GM12878 (cell line): ENCODE measurements around the gene LDLRAP1. TPM values are rescaled to one million over a fixed set of nuclear protein-coding genes. Genes with fewer than 3 reads are reported as not detected.

Experiments
- ATAC-seq: fragments of 200-7000 bp; cut with Tn5 transposase; 3 replicates; pipeline ENCODE4 v1.9.1; 2020; ENCODE audit warnings: mild to moderate bottlenecking, moderate library complexity
- BruUV-seq: library from RNA; stranded (reverse); fragments of 400-500 nt; replicated peaks from 2 replicates; lab custom pipeline; 2021; lab: Mats Ljungman, UMichigan
- CTCF ChIA-PET: fragments of 300-600 bp; sonication (Branson Sonifier 250); formaldehyde crosslinking; extraction: SDS; loops from one replicate; lab custom pipeline; 2021; ENCODE audit warnings: inconsistent platforms; lab: Yijun Ruan, JAX
- POLR2A ChIA-PET: fragments of 350-600 bp; formaldehyde crosslinking; extraction: SDS; loops from one replicate; lab custom pipeline; 2021; ENCODE audit warnings: inconsistent platforms; lab: Charles Lee
- RAD21 ChIA-PET: fragments of 300-600 bp; sonication (Branson Sonifier 250); formaldehyde crosslinking; loops from one replicate; lab custom pipeline; 2023; ENCODE audit warnings: antibody characterized with exemption; ENCODE audit not compliant: unreplicated experiment; lab: Charles Lee
- SMC1A ChIA-PET: fragments of 300-600 bp; sonication (Branson Sonifier 250); formaldehyde crosslinking; loops from one replicate; lab custom pipeline; 2023; ENCODE audit not compliant: unreplicated experiment, uncharacterized antibody; lab: Charles Lee
- DNase-seq: peaks from one replicate; pipeline ENCODE4 v3.0.0-alpha.2; 2011; ENCODE audit warnings: low read depth, low spot score
- FAIRE-seq: peaks from 3 replicates; lab custom pipeline; 2011; peaks lifted over from hg19 to GRCh38; lab: Jason Lieb, UNC
- H2AFZ ChIP-seq: 2 replicates; pipeline ENCODE4 v1.6.0; 2011; ENCODE audit warnings: low read depth, low read length, control low read depth; ENCODE audit not compliant: control insufficient read depth
- H3K27ac ChIP-seq: 2 replicates; pipeline ENCODE4 v1.5.1; 2011; ENCODE audit warnings: control low read depth; ENCODE audit not compliant: control insufficient read depth, insufficient read depth
- H3K27me3 ChIP-seq, 2 experiments: replicated peaks in 1 of 2; 2 replicates each; pipeline versions ENCODE4 v1.6.0 to v1.6.1; 2011; ENCODE audit warnings: low read length in 1 of 2; ENCODE audit not compliant: control insufficient read depth in 2 of 2, insufficient read depth in 2 of 2
- H3K36me3 ChIP-seq, 2 experiments: 2 replicates each; pipeline ENCODE4 v1.5.1; 2011; ENCODE audit warnings: low read length in 1 of 2; ENCODE audit not compliant: control insufficient read depth in 2 of 2, insufficient read depth in 2 of 2
- H3K4me1 ChIP-seq: 2 replicates; pipeline ENCODE4 v1.6.1; 2011; ENCODE audit warnings: mild to moderate bottlenecking, low read length, moderate library complexity, mixed read lengths; ENCODE audit not compliant: control insufficient read depth, insufficient read depth
- H3K4me2 ChIP-seq: 2 replicates; pipeline ENCODE4 v1.6.0; 2011; ENCODE audit warnings: control low read depth; ENCODE audit not compliant: control insufficient read depth, insufficient read depth
- H3K4me3 ChIP-seq: fragments of 200-600 bp; sonication (generic); 2 replicates; pipeline ENCODE4 v1.5.1; 2016
- H3K79me2 ChIP-seq: 2 replicates; pipeline ENCODE4 v1.6.0; 2011; ENCODE audit warnings: low read length; ENCODE audit not compliant: control insufficient read depth, insufficient read depth
- H3K9ac ChIP-seq: 2 replicates; pipeline ENCODE4 v1.8.0; 2011; ENCODE audit warnings: low read length, control low read depth, mixed read lengths; ENCODE audit not compliant: control insufficient read depth, insufficient read depth
- H3K9me3 ChIP-seq: replicated peaks from 3 replicates; pipeline ENCODE4 v1.5.1; 2011; ENCODE audit warnings: mild to moderate bottlenecking, low read length; ENCODE audit not compliant: control insufficient read depth, insufficient read depth
- H4K20me1 ChIP-seq: 2 replicates; pipeline ENCODE4 v1.6.0; 2011; ENCODE audit not compliant: control insufficient read depth, insufficient read depth
- ESRRA ChIP-seq: IDR thresholded peaks from 2 replicates; pipeline ENCODE4 v1.6.1; 2012; ENCODE audit warnings: mild to moderate bottlenecking, low read length, improper control_type of control experiment
- GATAD2B ChIP-seq: fragments of 450-650 bp; conservative IDR thresholded peaks from 2 replicates; pipeline ENCODE4 v1.6.1; 2017; ENCODE audit warnings: low read depth, mild to moderate bottlenecking, moderate library complexity
- TCF3 ChIP-seq: IDR thresholded peaks from 2 replicates; pipeline ENCODE4 v1.6.1; 2012; ENCODE audit warnings: low read depth, mild to moderate bottlenecking, low read length, borderline replicate concordance; ENCODE audit not compliant: insufficient read depth
- WGBS: methylation state at CpG from one replicate; pipeline ENCODE4 v1.1.6; 2016; ENCODE audit warnings: low lambda C conversion rate; ENCODE audit not compliant: insufficient replicate concordance, insufficient coverage; ENCODE audit errors: missing lambda C conversion rate; 5-methylcytosine and 5-hydroxymethylcytosine counted together
- in situ Hi-C: fragments of 300-500 bp; cut with MboI; formaldehyde crosslinking; loops from 9 replicates; pipeline ENCODE4 v1.14.3; 2018; ENCODE audit warnings: mixed read lengths
- intact Hi-C: fragments of 100-400 bp; cut with micrococcal nuclease; formaldehyde crosslinking; loops from one replicate; pipeline ENCODE4 v1.14.2; 2022; ENCODE audit not compliant: unreplicated experiment
- polyA plus RNA-seq, 11 experiments: library from polyadenylated mRNA; depleted of rRNA in 4 of 11; unstranded in 6 of 11; stranded (reverse) in 5 of 11; fragments of >200 nt; fragmentation: Nextera tagmentation in 4 of 11; fragmentation: Illumina TruSeq in 1 of 11; extraction: Ambion mirVana in 4 of 11; extraction: Trizol in 1 of 11; gene quantifications; 1 replicate in 1 of 11; 2 replicates in 10 of 11; pipeline versions ENCODE4 v1.2.1 to v1.2.3, GENCODE V29; 2011 to 2016; ENCODE audit warnings: inconsistent platforms in 2 of 11, missing spikeins in 2 of 11, low read depth in 1 of 11
- total RNA-seq, 4 experiments: library from RNA; depleted of rRNA in 3 of 4; stranded (reverse); fragments of >200 nt in 3 of 4; fragmentation: Illumina TruSeq in 1 of 4; extraction: Trizol in 1 of 4; gene quantifications; 2 replicates each; pipeline versions ENCODE4 v1.2.1 to v1.2.3, GENCODE V29; 2013 to 2021

LDLRAP1 gene
- total and polyA plus RNA-seq, 10 of the 15 experiments (the other 5 are each of a cell fraction or from before 2014, with no cell fraction given) = 0.43 to 37.6 (median 22.0) TPM

GRCh38 chr1:25536124-25536523 lies 7.3 kb upstream of the LDLRAP1 start:
- no peaks in the 10 kb centered on the region for H3K36me3 ChIP-seq
- CTCF ChIA-PET = interaction anchor here (1.6 to 3.7 kb wide), 2 partner anchors 259 to 273 kb away, joined by 3 to 11 read pairs; no protein-coding TSS in a partner anchor
- H3K27ac ChIP-seq = no peak overlapping the region
- intact Hi-C loops = no loop called here
- RAD21 ChIA-PET = no interaction called here
- in situ Hi-C loops = no loop called here
- H3K9ac ChIP-seq = no peak overlapping the region
- no peak overlapping the region for H3K4me3 ChIP-seq
- no peaks in the 10 kb centered on the region for H3K4me1 ChIP-seq
- BruUV-seq = no TSS peak
- WGBS = 30% methylated on average over 3 of the region's 3 CpGs
- H3K79me2 ChIP-seq = no peaks in the 10 kb centered on the region
- TF ChIP-seq GATAD2B (no peak), ESRRA (no peak)
- TF ChIP-seq, all 136 proteins: peak for 0
- Histone ChIP-seq H3K9me3 (no peaks in the 10 kb centered on the region), H3K27me3 (peaks cover 1 to 2% of the 10 kb centered on the region in 2 experiments; a peak in 2 of 4 replicates), H4K20me1 (no peaks in the 10 kb centered on the region), H2AFZ (no peak overlapping the region), H3K4me2 (no peak overlapping the region)
- ATAC-seq (no peak), DNase-seq (no peak), FAIRE-seq (no peak)
- SMC1A ChIA-PET = no interaction called here
- POLR2A ChIA-PET = no interaction called here

DNA sequence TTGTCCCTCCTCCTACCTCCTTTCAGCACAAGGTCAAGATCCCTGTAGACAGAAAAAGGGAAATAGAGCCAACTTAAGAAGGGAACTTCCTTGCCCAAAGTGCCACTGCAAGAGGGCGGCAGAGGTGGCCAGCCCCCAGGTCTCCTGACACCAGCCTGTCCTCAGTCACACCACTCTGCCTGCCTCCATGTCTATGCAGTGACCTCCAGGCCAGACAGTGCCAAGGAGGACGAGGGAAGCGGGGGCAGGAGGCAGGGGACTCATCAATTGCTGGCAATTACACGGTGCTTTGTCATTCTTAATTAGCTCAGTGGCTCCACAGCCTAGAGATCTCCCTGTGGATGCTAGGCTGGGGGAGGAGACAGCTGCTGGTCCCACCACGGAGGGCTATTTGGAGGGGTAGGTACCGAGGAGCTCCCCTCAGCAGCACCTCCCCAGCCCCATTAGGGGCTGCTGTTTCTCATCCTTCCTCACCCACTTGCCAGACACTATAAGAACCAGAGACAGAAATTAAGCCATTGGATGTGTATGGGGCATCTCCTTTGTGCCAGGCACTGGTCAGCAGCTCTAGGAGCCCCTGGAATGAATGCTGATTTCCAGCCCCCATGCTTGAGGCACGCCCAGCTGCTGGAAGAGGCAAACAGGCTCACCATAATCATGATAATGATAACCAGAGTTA lies 6.1 kb upstream of the LDLRAP1 start:
- no peaks in the 10 kb centered on the region for H3K9me3 ChIP-seq
- ChIA-PET CTCF (interaction anchor here (0.7 to 1.9 kb wide), 6 partner anchors 10 to 258 kb away, joined by 3 to 6 read pairs (median 4); no protein-coding TSS in a partner anchor), RAD21 (no interaction called here)
- DNase-seq = no peak
- no peak for TF ChIP-seq TCF3
- TF ChIP-seq, all 136 proteins: peak for 0
- 25% methylated on average over 7 of the region's 7 CpGs for WGBS
- POLR2A ChIA-PET = no interaction called here
- Histone ChIP-seq H3K27me3 (peaks cover 1 to 2% of the 10 kb centered on the region in 2 experiments; a peak in 2 of 4 replicates), H3K4me3 (no peak overlapping the region), H3K4me1 (no peaks in the 10 kb centered on the region), H4K20me1 (no peaks in the 10 kb centered on the region), H2AFZ (no peak overlapping the region), H3K9ac (no peak overlapping the region), H3K36me3 (no peaks in the 10 kb centered on the region), H3K27ac (no peak overlapping the region), H3K4me2 (no peak overlapping the region), H3K79me2 (no peaks in the 10 kb centered on the region)
- no TSS peak for BruUV-seq
- no peak for FAIRE-seq
- in situ Hi-C loops (no loop called here), intact Hi-C loops (no loop called here)
- ATAC-seq = no peak
- SMC1A ChIA-PET = interaction anchor here (1.5 kb wide), 1 partner anchor 34 kb away, joined by 3 read pairs; no protein-coding TSS in a partner anchor
